GM12878 (cell line): ENCODE results near the gene TMEM171. TPM values are rescaled to one million over a fixed set of nuclear protein-coding genes. Genes with fewer than 3 reads are reported as not detected.

Experiments used
- BCL11A ChIP-seq: IDR thresholded peaks from 2 replicates; pipeline ENCODE4 v1.6.1; 2011; ENCODE audit warnings: low read depth, low read length
- CHD1 ChIP-seq: IDR thresholded peaks from 2 replicates; pipeline ENCODE4 v1.6.1; 2012; ENCODE audit warnings: low read depth, low read length, improper control_type of control experiment
- CREB1 ChIP-seq: IDR thresholded peaks from 2 replicates; pipeline ENCODE4 v1.6.1; 2012; ENCODE audit warnings: low read depth, mild to moderate bottlenecking, inconsistent platforms
- DPF2 ChIP-seq: fragments of 450-650 bp; IDR thresholded peaks from 2 replicates; pipeline ENCODE4 v1.6.1; 2017; ENCODE audit warnings: mild to moderate bottlenecking
- EED ChIP-seq: sonication (generic); IDR thresholded peaks from 2 replicates; pipeline ENCODE4 v1.6.1; 2016; ENCODE audit warnings: antibody characterized with exemption, low read depth
- EP300 ChIP-seq, 2 experiments: fragments of 150-350 bp in 1 of 2; IDR thresholded peaks; 2 replicates each; pipeline ENCODE4 v1.6.1; 2011 to 2012; ENCODE audit warnings: low read depth in 2 of 2, low read length in 2 of 2, borderline replicate concordance in 1 of 2, improper control_type of control experiment in 1 of 2, inconsistent platforms in 1 of 2; ENCODE audit not compliant: control insufficient read depth in 1 of 2
- ESRRA ChIP-seq: IDR thresholded peaks from 2 replicates; pipeline ENCODE4 v1.6.1; 2012; ENCODE audit warnings: mild to moderate bottlenecking, low read length, improper control_type of control experiment
- ETV6 ChIP-seq, 2 experiments: fragments of 450-650 bp in 1 of 2; IDR thresholded peaks in 1 of 2; conservative IDR thresholded peaks in 1 of 2; 2 replicates each; pipeline ENCODE4 v1.6.1; 2014; ENCODE audit warnings: antibody characterized with exemption in 1 of 2, borderline replicate concordance in 1 of 2, low read depth in 1 of 2, mild to moderate bottlenecking in 1 of 2, moderate library complexity in 1 of 2
- FOXM1 ChIP-seq: IDR thresholded peaks from 2 replicates; pipeline ENCODE4 v1.6.1; 2012; ENCODE audit warnings: low read depth, mild to moderate bottlenecking, inconsistent platforms, low read length, moderate library complexity
- HDAC6 ChIP-seq: fragments of 200-600 bp; sonication (generic); IDR thresholded peaks from one replicate; pipeline ENCODE4 v1.8.0; 2017; ENCODE audit warnings: antibody characterized with exemption; ENCODE audit not compliant: unreplicated experiment
- IRF4 ChIP-seq: IDR thresholded peaks from 2 replicates; pipeline ENCODE4 v1.6.1; 2011; ENCODE audit warnings: low read depth, low read length
- LARP7 ChIP-seq: fragments of 450-650 bp; IDR thresholded peaks from 2 replicates; pipeline ENCODE4 v1.6.1; 2017; ENCODE audit warnings: mild to moderate bottlenecking
- MLLT1 ChIP-seq: fragments of 450-650 bp; IDR thresholded peaks from 2 replicates; pipeline ENCODE4 v1.6.1; 2016; ENCODE audit warnings: mild to moderate bottlenecking
- MYB ChIP-seq: fragments of 150-350 bp; IDR thresholded peaks from 2 replicates; pipeline ENCODE4 v1.6.1; 2014; ENCODE audit warnings: mild to moderate bottlenecking, low read depth, low read length, borderline replicate concordance
- NBN ChIP-seq: fragments of 450-650 bp; IDR thresholded peaks from 2 replicates; pipeline ENCODE4 v1.6.1; 2016
- NR2F1 ChIP-seq: fragments of 450-650 bp; conservative IDR thresholded peaks from 2 replicates; pipeline ENCODE4 v1.6.1; 2017; ENCODE audit warnings: mild to moderate bottlenecking
- PKNOX1 ChIP-seq: fragments of 450-650 bp; IDR thresholded peaks from 2 replicates; pipeline ENCODE4 v1.6.1; 2016; ENCODE audit warnings: mild to moderate bottlenecking
- POLR2AphosphoS2 ChIP-seq: IDR thresholded peaks from 2 replicates; pipeline ENCODE4 v1.6.1; 2011; ENCODE audit warnings: low read depth, mild to moderate bottlenecking, low read length, improper control_type of control experiment, moderate library complexity
- RBBP5 ChIP-seq: fragments of 200-600 bp; sonication (generic); conservative IDR thresholded peaks from 2 replicates; pipeline ENCODE4 v1.6.1; 2016
- RFX5 ChIP-seq: IDR thresholded peaks from 2 replicates; pipeline ENCODE4 v1.6.1; 2011; ENCODE audit warnings: low read depth, low read length, improper control_type of control experiment
- SKIL ChIP-seq: fragments of 450-650 bp; IDR thresholded peaks from 2 replicates; pipeline ENCODE4 v1.6.1; 2017; ENCODE audit warnings: mild to moderate bottlenecking, low read depth, inconsistent platforms; ENCODE audit not compliant: poor library complexity, severe bottlenecking
- YBX1 ChIP-seq: fragments of 450-650 bp; IDR thresholded peaks from 2 replicates; pipeline ENCODE4 v1.6.1; 2016; ENCODE audit warnings: antibody characterized with exemption
- ZNF274 ChIP-seq: IDR thresholded peaks from one replicate; pipeline ENCODE4 v1.8.0; 2011; ENCODE audit not compliant: insufficient read length, insufficient read depth
- ZNF622 ChIP-seq: fragments of 450-650 bp; IDR thresholded peaks from 2 replicates; pipeline ENCODE4 v1.6.1; 2017; ENCODE audit warnings: mild to moderate bottlenecking, inconsistent platforms
- ZNF687 ChIP-seq: fragments of 450-650 bp; IDR thresholded peaks from 2 replicates; pipeline ENCODE4 v1.6.1; 2017; ENCODE audit warnings: mild to moderate bottlenecking, moderate library complexity
- polyA plus RNA-seq, 11 experiments: library from polyadenylated mRNA; depleted of rRNA in 4 of 11; unstranded in 6 of 11; stranded (reverse) in 5 of 11; fragments of >200 nt; fragmentation: Nextera tagmentation in 4 of 11; fragmentation: Illumina TruSeq in 1 of 11; extraction: Ambion mirVana in 4 of 11; extraction: Trizol in 1 of 11; gene quantifications; 1 replicate in 1 of 11; 2 replicates in 10 of 11; pipeline versions ENCODE4 v1.2.1 to v1.2.3, GENCODE V29; 2011 to 2016; ENCODE audit warnings: inconsistent platforms in 2 of 11, missing spikeins in 2 of 11, low read depth in 1 of 11
- total RNA-seq, 4 experiments: library from RNA; depleted of rRNA in 3 of 4; stranded (reverse); fragments of >200 nt in 3 of 4; fragmentation: Illumina TruSeq in 1 of 4; extraction: Trizol in 1 of 4; gene quantifications; 2 replicates each; pipeline versions ENCODE4 v1.2.1 to v1.2.3, GENCODE V29; 2013 to 2021

The TMEM171 gene
- total and polyA plus RNA-seq, 10 of the 15 experiments (the other 5 are each of a cell fraction or from before 2014, with no cell fraction given) = not detected

GRCh38 chr5:73160239-73160671 lies 39.9 kb downstream of the TMEM171 start (continued):
- TF ChIP-seq PKNOX1 (peak; percentile 66), ESRRA (no peak), LARP7 (no peak), EP300 (IDR thresholded peaks at IDR 0.05; ENCODE audit: borderline replicate concordance in 1 of 2, control insufficient read depth in 1 of 2, low read depth in 2 of 2, low read length in 2 of 2) (peak; percentile 55 to 82), CREB1 (0 out of 2 replicates have a peak, but pooled peaks have one; percentile 23), POLR2AphosphoS2 (no peak), DPF2 (peak; percentile 87), ETV6 (conservative IDR thresholded peaks at IDR 0.05 in 1 of 2, IDR thresholded peaks at IDR 0.05 in 1 of 2; ENCODE audit: borderline replicate concordance in 1 of 2, low read depth in 1 of 2) (peak in 1 of 2 experiments; percentile 54; a peak in 1 of 4 replicates), NR2F1 (peak; percentile 81), HDAC6 (no peak), EED (no peak), IRF4 (peak; percentile 70; the same call in 1 of the 2 replicates), ZNF622 (no peak), NBN (0 out of 2 replicates have a peak, but pooled peaks have one; percentile 48), FOXM1 (peak; percentile 46; the same call in 1 of the 2 replicates), RFX5 (no peak), YBX1 (no peak), MYB (no peak), ZNF687 (no peak), MLLT1 (peak; percentile 94), CHD1 (no peak), ZNF274 (no peak), SKIL (peak; percentile 89), RBBP5 (no peak), BCL11A (peak; percentile 85)
